AG04449 (cell line): Measurements from ENCODE around the gene MED13L.

Experiments used
- CTCF ChIA-PET: fragments of 350-600 bp; formaldehyde crosslinking; extraction: SDS; loops from one replicate; lab custom pipeline; 2021; ENCODE audit warnings: antibody characterized with exemption; lab: Yijun Ruan, JAX
- POLR2A ChIA-PET: fragments of 400-600, 350-600 bp; formaldehyde crosslinking; extraction: SDS; loops from one replicate; lab custom pipeline; 2020; ENCODE audit warnings: antibody characterized with exemption, inconsistent platforms; lab: Yijun Ruan, JAX
- DNase-seq: peaks from one replicate; pipeline ENCODE4 v3.0.0-alpha.2; 2010; ENCODE audit warnings: low read depth, low spot score
- H3K4me3 ChIP-seq: 2 replicates; pipeline ENCODE4 v1.5.1; 2011; ENCODE audit warnings: low read depth, mild to moderate bottlenecking, control low read depth, low read length
- TF ChIP-seq, protein P1 (sequence below): IDR thresholded peaks from one replicate; pipeline ENCODE4 v1.5.1; 2011; ENCODE audit warnings: mild to moderate bottlenecking, moderate library complexity, low read length, control low read depth, inconsistent platforms; ENCODE audit not compliant: insufficient read depth; ENCODE audit errors: missing control alignments

The MED13L gene

DNA sequence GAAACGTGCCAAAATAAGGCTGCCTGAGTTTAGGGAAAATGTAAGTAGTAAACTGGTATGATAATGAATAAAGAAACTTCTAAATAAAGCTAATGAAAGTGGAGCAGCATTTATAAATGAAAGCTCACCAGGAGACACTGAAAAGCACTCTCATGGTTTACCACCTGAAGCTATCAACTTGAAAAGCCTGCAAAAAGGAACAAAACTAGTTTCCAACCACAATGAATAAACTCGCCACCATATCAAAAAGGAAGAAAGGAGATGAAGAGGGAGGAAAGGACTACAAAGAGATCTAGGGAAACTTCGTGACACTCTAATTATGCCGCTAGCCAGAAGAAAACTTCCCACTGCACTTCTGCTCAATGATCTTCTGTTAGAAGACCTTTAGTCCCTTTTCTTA is 66.7 kb downstream of the MED13L start:
- DNase-seq: no peak
- POLR2A ChIA-PET: no interaction called here
- TF ChIP-seq, protein P1, sequence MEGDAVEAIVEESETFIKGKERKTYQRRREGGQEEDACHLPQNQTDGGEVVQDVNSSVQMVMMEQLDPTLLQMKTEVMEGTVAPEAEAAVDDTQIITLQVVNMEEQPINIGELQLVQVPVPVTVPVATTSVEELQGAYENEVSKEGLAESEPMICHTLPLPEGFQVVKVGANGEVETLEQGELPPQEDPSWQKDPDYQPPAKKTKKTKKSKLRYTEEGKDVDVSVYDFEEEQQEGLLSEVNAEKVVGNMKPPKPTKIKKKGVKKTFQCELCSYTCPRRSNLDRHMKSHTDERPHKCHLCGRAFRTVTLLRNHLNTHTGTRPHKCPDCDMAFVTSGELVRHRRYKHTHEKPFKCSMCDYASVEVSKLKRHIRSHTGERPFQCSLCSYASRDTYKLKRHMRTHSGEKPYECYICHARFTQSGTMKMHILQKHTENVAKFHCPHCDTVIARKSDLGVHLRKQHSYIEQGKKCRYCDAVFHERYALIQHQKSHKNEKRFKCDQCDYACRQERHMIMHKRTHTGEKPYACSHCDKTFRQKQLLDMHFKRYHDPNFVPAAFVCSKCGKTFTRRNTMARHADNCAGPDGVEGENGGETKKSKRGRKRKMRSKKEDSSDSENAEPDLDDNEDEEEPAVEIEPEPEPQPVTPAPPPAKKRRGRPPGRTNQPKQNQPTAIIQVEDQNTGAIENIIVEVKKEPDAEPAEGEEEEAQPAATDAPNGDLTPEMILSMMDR: no peak
- CTCF ChIA-PET: interaction anchor here (0.7 to 1.4 kb wide), 2 partner anchors 9 to 19 kb away, joined by 3 to 4 read pairs; no protein-coding TSS in a partner anchor
- H3K4me3 ChIP-seq: no peak overlapping the region

DNA sequence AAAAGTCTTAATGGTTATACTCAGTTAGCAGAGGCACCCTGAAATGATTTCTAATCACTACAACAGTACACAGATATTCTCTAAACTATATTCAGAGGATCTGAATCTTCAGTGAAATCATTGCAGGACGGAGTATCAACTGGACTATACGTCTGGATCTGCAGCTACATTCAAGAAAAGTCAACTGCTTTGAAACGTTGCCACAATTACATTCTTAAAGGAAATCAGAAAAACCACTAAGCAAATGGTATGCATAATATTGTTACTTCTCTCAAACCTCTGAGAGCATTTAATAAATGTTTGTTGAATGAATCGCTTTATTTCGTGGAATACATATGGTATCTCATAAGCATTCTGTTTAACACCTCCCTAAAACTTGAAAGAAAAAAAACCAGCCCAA is 67.4 kb downstream of the MED13L start:
- no peak overlapping the region for H3K4me3 ChIP-seq
- ChIA-PET CTCF (no interaction called here), POLR2A (no interaction called here)
- DNase-seq: peak; percentile 31
- TF ChIP-seq, protein P1: no peak

DNA sequence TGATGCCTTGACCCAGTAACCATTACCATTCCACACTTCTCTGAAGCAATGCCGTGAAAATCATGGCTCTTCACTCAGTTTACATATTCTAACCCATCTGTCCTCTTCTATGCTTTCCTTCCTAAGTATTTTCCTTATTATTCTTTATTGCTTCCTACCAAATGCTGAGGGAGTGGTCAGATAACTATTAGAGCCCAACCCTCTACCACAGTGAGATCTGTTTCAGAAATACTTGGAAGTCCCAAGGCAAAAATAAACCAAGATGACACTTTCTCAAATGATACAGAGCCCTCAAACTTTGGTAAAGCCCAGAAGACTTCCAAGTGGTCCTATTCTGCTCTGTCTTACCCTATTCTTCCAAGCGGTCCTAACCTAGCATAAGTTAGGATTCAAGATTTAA is 68.0 kb downstream of the MED13L start:
- no peak overlapping the region for H3K4me3 ChIP-seq
- ChIA-PET CTCF (no interaction called here), POLR2A (no interaction called here)
- TF ChIP-seq, protein P1: no peak
- no peak for DNase-seq

DNA sequence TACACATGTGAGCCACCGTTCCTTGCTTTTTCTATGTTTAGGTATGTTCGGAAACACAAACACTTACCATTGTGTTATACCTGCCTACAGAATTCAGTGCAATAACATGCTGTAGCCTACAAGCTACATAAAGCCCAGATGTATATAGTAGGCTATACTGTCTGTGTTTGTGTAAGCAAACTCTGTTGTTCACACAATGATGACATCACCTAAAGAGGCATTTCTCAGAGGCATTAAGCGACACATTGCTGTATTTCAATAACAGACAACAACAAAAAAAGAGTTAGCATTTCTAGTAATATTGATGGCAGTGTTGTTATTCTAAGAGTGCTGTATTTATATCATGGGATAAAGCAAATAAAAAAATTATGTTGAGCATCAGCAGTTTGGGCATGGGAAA is 70.2 kb downstream of the MED13L start:
- no peak for DNase-seq
- POLR2A ChIA-PET: no interaction called here
- CTCF ChIA-PET: no interaction called here
- TF ChIP-seq, protein P1: no peak
- H3K4me3 ChIP-seq: no peak overlapping the region

DNA sequence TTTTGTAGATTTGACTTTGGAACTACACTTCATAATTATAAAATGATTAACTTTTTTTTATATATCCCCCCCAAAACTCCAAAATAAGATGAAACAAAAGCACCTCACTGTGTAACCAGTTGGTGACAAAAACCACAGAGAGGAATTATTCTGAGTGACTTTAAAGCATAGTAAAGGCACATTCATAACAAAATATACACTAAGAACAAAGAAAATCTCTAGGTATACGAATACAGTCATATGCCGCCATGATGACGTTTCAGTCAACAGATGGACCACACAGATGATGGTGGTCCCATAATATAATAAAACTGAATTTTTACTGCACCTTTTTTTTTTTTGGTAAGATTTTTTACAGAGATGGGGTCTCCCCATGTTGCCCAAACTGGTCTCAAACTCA is 70.7 kb downstream of the MED13L start:
- ChIA-PET CTCF (no interaction called here), POLR2A (no interaction called here)
- TF ChIP-seq, protein P1: no peak
- H3K4me3 ChIP-seq: no peak overlapping the region
- DNase-seq: no peak

DNA sequence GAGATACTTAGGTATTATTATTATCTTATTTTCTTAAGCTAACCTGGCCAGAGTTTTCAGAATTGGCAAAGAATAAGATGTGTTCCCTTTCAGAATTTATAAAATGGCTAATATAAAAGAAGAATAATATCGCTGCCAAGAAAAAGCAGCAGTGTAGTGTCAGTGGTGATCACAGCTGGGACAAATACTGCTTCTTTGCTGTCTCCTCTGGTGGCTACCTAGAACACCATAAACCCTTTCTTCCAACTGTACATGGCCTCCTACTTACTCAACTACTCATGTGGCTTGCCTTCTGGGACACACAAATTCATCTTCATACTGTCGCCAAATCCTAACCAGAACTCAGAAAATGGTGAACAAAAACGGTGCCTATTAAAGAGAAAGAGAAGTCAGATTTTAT is 72.7 kb downstream of the MED13L start:
- no peak for DNase-seq
- POLR2A ChIA-PET: no interaction called here
- TF ChIP-seq, protein P1: no peak
- CTCF ChIA-PET: interaction anchor here (0.9 to 1.4 kb wide), 4 partner anchors 15 to 80 kb away, joined by 3 to 5 read pairs (median 4); no protein-coding TSS in a partner anchor
- H3K4me3 ChIP-seq: no peak overlapping the region
